Duodenal mucosa (tissue), 2 donors: Measurements from ENCODE around the gene LOC101059915.
"Not testable (repeated sequence)": the region's sequence is repeated elsewhere in the genome, so short reads cannot be mapped to it uniquely, and the experiment has no call there.

ENCODE experiments used
- H3K27ac ChIP-seq: one replicate; pipeline ENCODE4 v1.7.0; 2013; ENCODE audit warnings: low read depth, low read length
- H3K27me3 ChIP-seq, 2 donors: one replicate each; pipeline ENCODE4 v1.7.0; 2013; ENCODE audit warnings: low read length in 2 of 2, control low read depth in 1 of 2; ENCODE audit not compliant: insufficient read depth in 2 of 2, control insufficient read depth in 1 of 2
- H3K36me3 ChIP-seq, 2 donors: one replicate each; pipeline ENCODE4 v1.7.0; 2013; ENCODE audit warnings: low read length in 2 of 2, control low read depth in 1 of 2; ENCODE audit not compliant: insufficient read depth in 2 of 2, control insufficient read depth in 1 of 2
- H3K4me1 ChIP-seq, 2 donors: one replicate each; pipeline ENCODE4 v1.7.0; 2013; ENCODE audit warnings: low read length in 2 of 2, control low read depth in 1 of 2; ENCODE audit not compliant: insufficient read depth in 2 of 2, control insufficient read depth in 1 of 2
- H3K4me3 ChIP-seq, 2 donors: one replicate each; pipeline ENCODE4 v1.7.0; 2013; ENCODE audit warnings: low read length in 2 of 2, low read depth in 1 of 2
- H3K9ac ChIP-seq, 2 donors: one replicate each; pipeline ENCODE4 v1.7.0; 2013; ENCODE audit warnings: low read length in 2 of 2, low read depth in 1 of 2
- H3K9me3 ChIP-seq, 2 donors: one replicate each; pipeline ENCODE4 v1.7.0; 2013; ENCODE audit warnings: low read length in 2 of 2, control low read depth in 1 of 2; ENCODE audit not compliant: control insufficient read depth in 1 of 2

The LOC101059915 gene

DNA sequence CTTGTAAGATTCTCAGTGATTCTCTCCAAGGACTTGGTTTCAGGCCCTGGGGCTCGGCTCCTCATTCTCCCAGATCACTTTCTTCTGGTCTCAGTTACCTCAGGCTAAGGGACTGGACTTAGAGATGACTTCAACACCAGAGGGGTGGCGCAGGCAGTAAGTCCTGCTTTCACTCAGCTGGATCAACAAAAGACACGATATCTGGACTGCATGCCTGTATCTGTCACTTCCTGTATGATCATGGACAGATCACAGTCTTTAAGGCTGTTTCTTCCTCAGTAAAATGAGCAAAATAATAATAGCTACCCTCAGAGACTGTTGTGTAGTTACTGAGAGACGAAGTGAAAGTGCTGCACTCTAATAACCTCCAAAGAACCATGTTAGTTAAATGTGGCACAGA, 29.5 kb upstream of the LOC101059915 start:
- H3K27ac ChIP-seq = no peak overlapping the region
- peaks cover 0 to 8% of the 10 kb centered on the region in 2 donors for H3K4me1 ChIP-seq
- no peaks in the 10 kb centered on the region for H3K9me3 ChIP-seq
- H3K4me3 ChIP-seq = no peak overlapping the region
- no peak overlapping the region for H3K9ac ChIP-seq
- H3K27me3 ChIP-seq = no peaks in the 10 kb centered on the region
- no peaks in the 10 kb centered on the region for H3K36me3 ChIP-seq

DNA sequence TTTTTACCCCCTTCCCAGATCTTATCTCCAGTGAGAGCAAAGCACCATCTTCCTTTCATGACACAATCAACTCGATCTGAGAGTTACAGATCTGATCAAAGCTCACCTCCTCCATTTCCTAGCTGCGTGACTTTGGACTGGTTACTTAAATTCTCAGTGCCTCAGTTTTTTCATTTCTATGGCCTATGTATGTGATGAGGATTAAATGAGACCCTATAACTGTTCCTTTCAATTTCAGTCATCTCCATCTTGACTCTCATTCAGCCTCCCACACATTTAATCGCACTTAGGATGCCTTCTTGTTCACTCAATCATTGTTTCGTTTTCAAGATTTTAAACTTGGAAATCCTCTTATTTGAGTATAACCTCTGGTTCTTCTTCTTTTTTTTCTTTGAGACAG, 28.9 kb upstream of the LOC101059915 start:
- H3K9me3 ChIP-seq = no peaks in the 10 kb centered on the region

DNA sequence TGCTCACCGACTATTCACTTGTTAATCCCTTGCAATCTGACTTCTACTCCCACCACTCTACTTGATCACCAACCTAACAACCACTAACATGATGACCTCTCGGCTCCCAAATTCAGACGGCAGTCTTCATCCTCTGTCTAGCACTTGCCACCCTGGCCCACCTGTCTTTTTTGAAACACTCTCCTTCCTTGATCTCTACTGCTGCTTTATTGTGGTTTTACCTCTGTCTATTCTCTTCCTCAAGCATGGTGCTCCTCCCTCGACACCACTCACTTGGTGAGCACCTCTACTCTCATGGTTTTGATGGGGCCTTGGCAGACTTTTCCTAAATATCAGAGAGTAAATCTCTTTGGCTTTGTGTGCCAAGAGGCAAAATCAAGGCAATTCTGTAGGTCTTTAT, 27.3 kb upstream of the LOC101059915 start:
- Histone ChIP-seq H3K27ac (no peak overlapping the region), H3K9ac (no peak overlapping the region), H3K9me3 (no peaks in the 10 kb centered on the region), H3K36me3 (no peaks in the 10 kb centered on the region), H3K4me3 (no peak overlapping the region), H3K27me3 (no peaks in the 10 kb centered on the region), H3K4me1 (no peaks in the 10 kb centered on the region)

More for the DNA sequence above, 28.9 kb upstream of the LOC101059915 start:
- H3K4me1 ChIP-seq = peaks cover 0 to 2% of the 10 kb centered on the region in 2 donors
- H3K27ac ChIP-seq = no peak overlapping the region
- H3K27me3 ChIP-seq = no peaks in the 10 kb centered on the region
- H3K9ac ChIP-seq = no peak overlapping the region
- H3K4me3 ChIP-seq = no peak overlapping the region
- no peaks in the 10 kb centered on the region for H3K36me3 ChIP-seq

DNA sequence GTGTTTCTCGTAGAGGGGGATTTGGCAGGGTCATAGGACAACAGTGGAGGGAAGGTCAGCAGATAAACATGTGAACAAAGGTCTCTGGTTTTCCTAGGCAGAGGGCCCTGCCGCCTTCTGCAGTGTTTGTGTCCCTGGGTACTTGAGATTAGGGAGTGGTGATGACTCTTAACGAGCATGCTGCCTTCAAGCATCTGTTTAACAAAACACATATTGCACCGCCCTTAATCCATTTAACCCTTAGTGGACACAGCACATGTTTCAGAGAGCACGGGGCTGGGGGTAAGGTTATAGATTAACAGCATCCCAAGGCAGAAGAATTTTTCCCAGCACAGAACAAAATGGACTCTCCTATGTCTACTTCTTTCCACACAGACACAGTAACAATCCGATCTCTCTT, 22.9 kb upstream of the LOC101059915 start:
- not testable (repeated sequence) for H3K4me3 ChIP-seq, H3K4me1 ChIP-seq, H3K27me3 ChIP-seq, H3K36me3 ChIP-seq, H3K9ac ChIP-seq, H3K27ac ChIP-seq, H3K9me3 ChIP-seq

DNA sequence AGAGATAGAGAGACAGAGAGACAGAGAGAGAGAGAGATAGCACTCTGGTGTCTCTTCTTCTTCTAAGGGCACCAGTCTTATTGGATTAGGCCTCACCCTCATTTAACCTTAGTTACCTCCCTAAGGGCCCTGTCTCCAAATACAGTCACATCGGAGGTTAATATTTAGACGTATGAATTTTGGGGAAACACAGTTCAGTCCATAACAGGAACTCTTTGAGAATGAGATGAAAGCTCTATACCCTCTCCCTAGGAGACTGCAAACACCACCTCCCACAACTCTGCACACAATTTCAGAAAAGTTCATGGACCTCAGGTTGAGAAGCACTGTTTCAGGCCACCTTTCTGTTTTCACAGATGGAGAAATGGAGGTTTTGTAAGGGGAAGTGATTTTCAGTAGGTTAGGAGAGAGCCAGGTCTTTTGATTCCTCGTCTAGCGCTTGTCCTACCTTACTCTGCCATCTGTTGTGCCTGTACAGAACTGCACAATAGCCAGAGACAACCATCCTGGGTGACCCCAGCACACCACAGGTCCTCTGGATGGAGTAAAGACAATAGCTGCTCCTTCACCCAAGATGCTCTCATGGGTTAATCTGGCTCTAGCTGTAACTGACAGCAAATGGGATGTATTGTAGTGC, 16.9 kb upstream of the LOC101059915 start:
- Histone ChIP-seq H3K9me3 (no peaks in the 10 kb centered on the region), H3K4me1 (peaks cover 0 to 4% of the 10 kb centered on the region in 2 donors), H3K4me3 (no peak overlapping the region), H3K9ac (no peak overlapping the region), H3K27me3 (no peaks in the 10 kb centered on the region), H3K36me3 (no peaks in the 10 kb centered on the region), H3K27ac (no peak overlapping the region)

DNA sequence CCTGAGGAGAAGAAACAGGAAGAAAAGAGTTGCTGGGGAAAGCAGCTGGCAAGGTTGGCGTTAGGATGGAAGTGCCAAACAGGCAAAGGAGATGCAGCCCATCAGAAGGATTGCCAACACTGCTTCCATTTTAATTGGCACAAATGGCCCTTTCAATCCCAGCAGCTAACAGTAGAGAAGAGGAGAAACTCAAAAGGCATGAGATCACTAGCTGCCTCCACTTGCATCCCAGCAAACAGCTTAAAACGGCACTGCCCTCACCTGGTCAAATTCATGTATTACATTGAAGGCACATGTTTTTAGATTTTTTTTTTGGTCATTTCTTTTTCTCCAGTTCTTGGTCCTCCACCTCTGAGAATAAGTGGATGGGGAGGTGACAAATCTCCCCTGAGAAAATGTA, 14.9 kb upstream of the LOC101059915 start:
- Histone ChIP-seq H3K4me1 (peaks cover 0 to 4% of the 10 kb centered on the region in 2 donors), H3K27me3 (no peaks in the 10 kb centered on the region), H3K27ac (no peak overlapping the region), H3K4me3 (no peak overlapping the region), H3K9ac (no peak overlapping the region), H3K36me3 (no peaks in the 10 kb centered on the region), H3K9me3 (no peaks in the 10 kb centered on the region)

DNA sequence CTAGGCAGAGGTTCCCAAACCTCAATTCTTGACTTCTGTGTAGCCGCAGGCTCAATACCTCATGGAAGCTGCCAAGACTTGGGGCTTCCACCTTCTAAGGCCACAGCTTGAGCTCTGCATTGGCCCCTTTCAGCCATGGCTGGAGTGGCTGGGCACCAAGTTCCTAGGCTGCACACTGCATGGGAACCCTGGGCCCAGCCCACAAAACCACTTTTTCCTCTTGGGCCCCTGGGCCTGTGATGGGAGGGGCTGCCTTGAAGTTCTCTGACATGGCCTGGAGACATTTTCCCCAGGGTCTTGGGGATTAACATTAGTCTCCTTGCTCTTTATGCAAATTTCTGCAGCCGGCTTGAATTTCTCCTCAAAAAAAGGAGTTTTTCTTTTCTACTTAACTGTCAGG, 14.0 kb upstream of the LOC101059915 start:
- Histone ChIP-seq H3K27ac (no peak overlapping the region), H3K4me1 (peaks cover 0 to 4% of the 10 kb centered on the region in 2 donors), H3K9me3 (no peaks in the 10 kb centered on the region), H3K27me3 (no peaks in the 10 kb centered on the region), H3K36me3 (no peaks in the 10 kb centered on the region), H3K4me3 (no peak overlapping the region), H3K9ac (no peak overlapping the region)

DNA sequence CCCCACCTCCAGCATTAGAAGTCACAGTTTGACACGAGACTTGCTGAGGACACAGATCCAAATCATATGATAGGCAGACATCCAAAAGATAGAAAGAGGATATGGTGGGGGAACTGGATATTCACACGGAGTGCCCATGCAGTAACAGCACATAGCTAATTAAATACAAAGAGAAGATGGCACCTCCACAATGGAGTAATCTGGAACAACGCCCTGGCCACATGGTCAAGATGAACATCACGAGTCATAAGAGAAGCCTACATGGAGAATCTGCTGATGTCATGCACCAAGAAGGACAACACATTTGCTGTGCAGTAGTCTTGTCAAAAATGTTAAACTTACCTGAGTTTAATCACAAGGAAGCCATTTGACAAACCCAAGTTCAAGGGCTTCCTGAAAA, 10.1 kb upstream of the LOC101059915 start:
- Histone ChIP-seq H3K36me3 (no peaks in the 10 kb centered on the region), H3K27ac (no peak overlapping the region), H3K9ac (no peak overlapping the region), H3K4me3 (no peak overlapping the region), H3K4me1 (no peaks in the 10 kb centered on the region), H3K27me3 (no peaks in the 10 kb centered on the region), H3K9me3 (no peaks in the 10 kb centered on the region)

DNA sequence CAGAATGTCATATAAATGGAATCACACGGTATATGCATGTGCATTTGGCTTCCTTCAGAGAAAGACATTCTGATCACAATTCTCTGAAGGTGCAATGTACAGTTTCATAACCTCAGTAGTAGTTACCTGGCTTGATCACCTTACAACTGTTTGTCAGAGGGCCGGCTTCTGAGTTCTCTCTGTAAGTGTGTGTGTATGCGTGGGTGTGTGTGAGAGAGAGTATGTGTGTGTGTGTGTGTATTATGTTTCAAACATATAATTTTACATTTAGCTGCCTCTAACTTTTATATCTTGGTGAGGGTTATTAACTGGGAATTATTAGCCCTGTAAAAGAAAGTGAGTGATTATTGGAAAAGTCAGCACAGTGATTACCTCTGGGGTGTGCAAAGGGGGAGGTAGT, 8.0 kb upstream of the LOC101059915 start:
- H3K9ac ChIP-seq = no peak overlapping the region
- H3K27ac ChIP-seq = no peak overlapping the region
- H3K36me3 ChIP-seq = no peaks in the 10 kb centered on the region
- H3K9me3 ChIP-seq = no peaks in the 10 kb centered on the region
- no peaks in the 10 kb centered on the region for H3K4me1 ChIP-seq
- no peak overlapping the region for H3K4me3 ChIP-seq
- H3K27me3 ChIP-seq = no peaks in the 10 kb centered on the region

DNA sequence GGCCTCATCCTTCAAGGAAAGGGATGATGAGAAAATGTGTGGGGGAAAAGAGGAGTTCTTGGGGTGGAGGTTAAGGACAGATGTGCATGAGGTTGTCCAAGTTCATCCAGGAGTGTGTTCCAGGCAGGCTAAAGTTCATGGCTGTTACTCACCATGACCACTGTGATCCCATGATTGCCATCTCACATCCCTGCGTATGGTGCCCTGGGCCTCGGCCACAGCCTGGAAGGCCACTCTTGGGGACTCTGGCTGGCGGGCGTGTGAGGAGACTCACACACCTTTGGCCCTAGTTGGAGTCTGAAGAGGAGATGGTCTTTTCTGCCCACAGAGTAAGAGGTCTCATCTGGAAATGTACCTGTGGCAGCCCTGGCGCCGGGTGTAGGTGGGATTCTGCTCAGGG, 7.4 kb upstream of the LOC101059915 start:
- H3K4me3 ChIP-seq = no peak overlapping the region
- no peak overlapping the region for H3K9ac ChIP-seq
- no peaks in the 10 kb centered on the region for H3K36me3 ChIP-seq
- H3K27me3 ChIP-seq = no peaks in the 10 kb centered on the region
- no peak overlapping the region for H3K27ac ChIP-seq
- H3K9me3 ChIP-seq = no peaks in the 10 kb centered on the region
- H3K4me1 ChIP-seq = no peaks in the 10 kb centered on the region
